ENCODE measurements around the gene GOLT1B. TPM values are rescaled to one million over a fixed set of nuclear protein-coding genes. Genes with fewer than 3 reads are reported as not detected.

The GOLT1B gene
- total RNA-seq, 1 donor from 2014 or later: 18.1 TPM

- DNase-seq (ENCODE audit: low read depth in 2 of 2): no peak
These were observed 20.0 kb downstream of the GOLT1B start for GRCh38 chr12:21521541-21521940.

GRCh38 chr12:21523148-21523547 is 21.6 kb downstream of the GOLT1B start:
- no peak for DNase-seq (ENCODE audit: low read depth in 2 of 2)

GRCh38 chr12:21526053-21526452 is 24.5 kb downstream of the GOLT1B start, which contains the start of gene SPX:
TSS of gene SPX (plus strand) at chr12:21526296. CDS start at chr12:21526473, 177 bp downstream.
- DNase-seq (ENCODE audit: low read depth in 2 of 2): peak in 1 of 2 donors; percentile 58

GRCh38 chr12:21526721-21527345 is 25.2 kb downstream of the GOLT1B start:
- DNase-seq (ENCODE audit: low read depth in 2 of 2): no peak

- peak; percentile 36 to 59 for DNase-seq (ENCODE audit: low read depth in 2 of 2)
These were observed 26.0 kb downstream of the GOLT1B start for GRCh38 chr12:21527451-21528180.

GRCh38 chr12:21528953-21529352 is 27.4 kb downstream of the GOLT1B start:
- no peak for DNase-seq (ENCODE audit: low read depth in 2 of 2)

GRCh38 chr12:21529456-21529855 is 27.9 kb downstream of the GOLT1B start:
- DNase-seq (ENCODE audit: low read depth in 2 of 2): no peak

GRCh38 chr12:21538061-21538653 is 36.6 kb downstream of the GOLT1B start:
- no peak for DNase-seq (ENCODE audit: low read depth in 2 of 2)

GRCh38 chr12:21539797-21540196 is 38.2 kb downstream of the GOLT1B start:
- DNase-seq (ENCODE audit: low read depth in 2 of 2): no peak

- DNase-seq (ENCODE audit: low read depth in 2 of 2): no peak
These were observed 40.2 kb downstream of the GOLT1B start for GRCh38 chr12:21541773-21542172.

- DNase-seq (ENCODE audit: low read depth in 2 of 2): no peak
These were observed 40.8 kb downstream of the GOLT1B start for GRCh38 chr12:21542403-21542802.

- no peak for DNase-seq (ENCODE audit: low read depth in 2 of 2)
These were observed 41.6 kb downstream of the GOLT1B start for GRCh38 chr12:21543151-21543550.

GRCh38 chr12:21545557-21545956 is 44.0 kb downstream of the GOLT1B start:
- DNase-seq (ENCODE audit: low read depth in 2 of 2): no peak

- no peak for DNase-seq (ENCODE audit: low read depth in 2 of 2)
These were observed 45.1 kb downstream of the GOLT1B start for GRCh38 chr12:21546716-21547115.

- no peak for DNase-seq (ENCODE audit: low read depth in 2 of 2)
These were observed 45.8 kb downstream of the GOLT1B start for GRCh38 chr12:21547437-21547836.

GRCh38 chr12:21551841-21552465 is 50.4 kb downstream of the GOLT1B start:
- peak; percentile 6 for DNase-seq (ENCODE audit: low read depth in 2 of 2)

GRCh38 chr12:21552635-21553328 is 51.2 kb downstream of the GOLT1B start:
- DNase-seq (ENCODE audit: low read depth in 2 of 2): no peak

- DNase-seq (ENCODE audit: low read depth in 2 of 2): no peak
These were observed 51.7 kb downstream of the GOLT1B start for GRCh38 chr12:21553329-21553675.

GRCh38 chr12:21558100-21558679 is 56.6 kb downstream of the GOLT1B start:
- DNase-seq (ENCODE audit: low read depth in 2 of 2): no peak

GRCh38 chr12:21559855-21560569 is 58.4 kb downstream of the GOLT1B start:
- peak; percentile 46 to 79 for DNase-seq (ENCODE audit: low read depth in 2 of 2)

GRCh38 chr12:21561158-21561557 is 59.6 kb downstream of the GOLT1B start:
- no peak for DNase-seq (ENCODE audit: low read depth in 2 of 2)

All from lung microvascular endothelial cell (primary cell).